ENCODE results near the gene COL2A1.
"Not testable (repeated sequence)": the region's sequence is repeated elsewhere in the genome, so short reads cannot be mapped to it uniquely, and the experiment has no call there.

Gene COL2A1

DNA sequence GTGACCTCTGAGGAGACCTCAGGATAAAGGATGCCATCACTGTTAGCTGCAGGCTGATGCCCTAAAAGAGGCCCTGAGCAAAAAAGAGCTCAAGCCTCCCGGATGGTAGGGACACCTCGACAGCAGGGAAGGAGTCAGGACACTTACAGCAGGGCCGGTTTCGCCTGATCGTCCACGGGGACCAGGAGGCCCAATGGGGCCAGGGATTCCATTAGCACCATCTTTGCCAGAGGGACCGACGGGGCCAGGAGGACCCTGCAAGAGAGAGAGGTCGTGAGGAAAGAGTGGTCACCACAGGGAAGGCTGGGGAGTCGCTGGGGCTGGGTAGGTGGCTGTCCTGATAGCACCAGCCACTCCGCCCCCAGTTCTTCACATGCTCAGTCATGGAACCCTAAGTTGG, 28.5 kb downstream of the COL2A1 start:
- no peak for DNase-seq (ENCODE audit: low read depth in 2 of 2)

DNA sequence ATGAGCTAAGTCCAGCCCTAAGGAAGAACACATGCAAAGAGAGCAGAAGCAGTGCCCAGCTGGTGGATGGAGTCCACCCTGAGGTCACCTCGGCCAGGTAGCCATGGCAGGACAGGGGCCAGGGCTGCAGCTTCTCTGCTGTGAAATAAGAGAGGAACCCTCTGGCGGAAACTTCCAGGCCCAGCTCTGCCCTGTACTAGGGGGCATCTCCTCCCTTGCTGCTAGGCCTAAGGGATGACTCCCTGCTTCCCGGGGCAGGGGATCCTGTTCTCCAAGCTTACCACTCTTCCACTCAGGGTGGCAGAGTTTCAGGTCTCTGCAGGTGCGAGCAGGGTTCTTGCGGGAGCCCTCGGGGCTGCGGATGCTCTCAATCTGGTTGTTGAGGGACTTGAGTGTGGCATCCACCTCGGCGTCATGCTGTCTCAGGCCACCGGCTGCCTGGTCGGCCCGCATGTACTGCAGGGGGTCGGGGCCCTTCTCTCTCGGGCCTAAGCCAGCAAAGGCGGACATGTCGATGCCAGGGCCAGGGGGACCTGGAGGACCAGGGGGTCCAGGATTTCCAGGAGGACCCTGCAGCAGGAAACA, 29.1 kb downstream of the COL2A1 start:
- DNase-seq (ENCODE audit: low read depth in 2 of 2): no peak

DNA sequence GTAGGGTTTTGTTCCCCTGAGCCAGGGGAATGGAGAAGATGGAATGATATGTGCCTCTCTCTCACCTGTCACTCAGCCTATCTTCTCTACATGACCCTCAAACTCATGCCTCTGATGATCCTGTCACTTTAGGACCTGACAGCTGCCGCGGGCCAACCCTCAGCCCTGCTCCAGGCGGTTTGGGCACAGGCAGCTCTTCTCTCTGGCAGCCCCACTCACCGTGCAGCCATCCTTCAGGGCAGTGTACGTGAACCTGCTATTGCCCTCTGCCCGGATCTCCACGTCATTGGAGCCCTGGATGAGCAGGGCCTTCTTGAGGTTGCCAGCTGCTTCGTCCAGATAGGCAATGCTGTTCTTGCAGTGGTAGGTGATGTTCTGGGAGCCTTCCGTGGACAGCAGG, 30.4 kb downstream of the COL2A1 start:
- DNase-seq (ENCODE audit: low read depth in 2 of 2): no peak

DNA sequence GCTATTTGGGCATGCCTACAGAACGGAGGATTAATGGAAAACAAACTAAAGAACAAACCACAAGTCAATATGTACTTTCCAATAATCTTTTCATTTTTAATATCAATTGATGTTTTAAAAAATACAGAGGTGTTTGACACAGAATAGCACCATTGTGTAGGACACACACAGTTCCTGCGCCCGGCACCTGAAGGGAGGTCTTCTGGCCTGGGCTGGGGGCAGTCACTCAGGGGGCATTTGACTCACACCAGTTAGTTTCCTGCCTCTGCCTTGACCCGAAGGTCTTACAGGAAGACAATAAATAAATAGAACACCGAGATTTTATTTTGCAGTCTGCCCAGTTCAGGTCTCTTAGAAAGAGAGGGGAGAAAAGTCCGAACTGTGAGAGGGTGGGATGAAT, 31.4 kb downstream of the COL2A1 start:
- no peak for DNase-seq (ENCODE audit: low read depth in 2 of 2)

DNA sequence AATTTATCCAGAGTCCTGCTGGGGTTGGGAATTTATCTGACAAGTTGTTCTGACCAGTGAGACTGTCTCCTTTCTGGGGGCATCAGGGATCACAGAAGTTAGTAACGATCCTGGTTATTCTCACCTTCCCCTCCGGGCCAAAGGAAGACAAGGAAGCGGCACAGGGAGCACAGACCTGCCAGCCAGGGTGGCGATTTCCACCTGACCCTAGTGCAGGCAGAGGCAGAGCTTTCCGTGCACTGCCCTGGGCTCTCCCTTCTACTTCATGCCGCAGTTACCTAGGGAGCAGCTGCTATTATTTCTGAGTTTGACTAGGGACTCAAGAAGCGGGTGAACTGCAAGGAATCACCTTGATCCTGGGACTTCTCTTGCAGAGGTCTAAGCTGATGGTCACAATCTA, 33.4 kb downstream of the COL2A1 start:
- no peak for DNase-seq (ENCODE audit: low read depth in 2 of 2)

DNA sequence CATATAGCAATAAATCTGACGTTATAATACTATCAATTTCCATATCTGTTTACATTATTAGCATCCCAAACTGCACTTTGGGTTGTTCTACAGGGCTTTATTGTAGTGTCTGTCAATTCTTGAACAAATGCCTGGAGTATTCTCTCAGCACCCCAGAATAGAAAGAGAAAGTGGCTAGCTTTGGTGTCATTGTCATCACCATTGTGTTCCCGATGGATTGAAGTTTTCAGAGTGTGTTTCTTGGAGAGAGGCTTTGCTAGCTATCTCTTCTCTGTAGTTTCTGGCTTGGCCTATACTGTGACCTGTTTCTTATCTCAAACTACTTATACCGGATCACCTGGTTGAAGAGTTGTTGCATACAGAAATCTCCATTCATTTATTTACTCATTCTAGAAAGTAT, 34.4 kb downstream of the COL2A1 start:
- DNase-seq (ENCODE audit: low read depth in 2 of 2): no peak

DNA sequence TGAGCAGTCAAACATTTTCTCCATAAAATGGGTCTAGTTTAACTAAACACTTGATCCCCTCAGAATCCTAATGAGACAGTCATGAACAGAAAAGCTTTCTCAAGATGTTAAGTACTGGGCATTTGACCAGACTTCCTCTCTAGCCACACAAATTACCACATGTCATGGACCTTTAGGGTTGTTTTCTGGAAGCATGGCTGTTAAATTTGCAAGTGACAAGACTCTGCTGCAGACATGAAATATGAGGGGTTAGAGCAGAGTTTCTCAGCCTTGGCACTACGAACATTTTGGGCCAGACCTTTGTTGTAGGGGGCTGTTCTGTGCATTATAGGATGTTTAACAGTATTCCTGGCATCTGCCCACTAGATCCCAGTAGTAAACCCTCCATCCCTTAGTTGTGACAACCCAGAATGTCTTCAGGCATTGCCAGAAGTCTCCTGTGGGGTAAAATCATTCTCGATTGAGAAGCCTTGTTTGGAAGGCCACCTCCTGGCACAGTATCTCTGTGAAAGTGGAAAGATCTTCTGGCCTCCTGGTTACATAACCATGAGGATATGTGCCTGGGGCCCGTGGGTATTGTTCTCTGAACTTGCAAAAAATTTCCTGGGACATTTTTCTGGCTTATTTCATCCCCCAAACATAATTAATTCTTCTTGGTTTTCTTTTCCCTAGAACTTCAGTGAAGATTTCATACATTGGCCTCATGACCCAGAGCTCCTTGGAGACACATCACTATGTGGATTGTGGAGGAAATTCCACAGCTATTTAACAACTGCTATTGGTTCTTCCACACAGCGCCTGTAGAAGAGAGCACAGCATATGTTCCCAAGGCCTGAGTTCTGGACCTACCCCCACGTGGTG, 36.6 kb downstream of the COL2A1 start:
- no peak for DNase-seq (ENCODE audit: low read depth in 2 of 2)

DNA sequence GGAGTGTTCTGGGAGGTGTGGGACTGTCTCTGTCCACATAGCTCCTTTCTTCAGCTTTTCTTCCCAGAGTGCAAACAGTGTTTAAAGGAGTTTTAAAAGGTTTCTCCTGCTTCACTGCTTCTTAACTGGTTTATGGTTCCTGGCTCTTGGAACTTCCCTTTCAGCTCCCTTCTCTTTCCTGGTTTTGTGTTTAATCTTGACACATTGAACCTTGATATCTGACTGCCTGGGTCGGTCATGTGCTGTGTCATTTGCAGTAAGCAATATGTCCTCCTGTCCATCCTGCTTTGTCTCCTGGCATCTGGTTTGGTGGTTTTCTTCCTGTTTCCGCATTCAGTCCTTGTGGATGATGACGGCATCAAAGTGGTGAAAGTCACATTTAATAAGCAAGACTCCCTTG, 38.7 kb downstream of the COL2A1 start:
- DNase-seq (ENCODE audit: low read depth in 2 of 2): no peak

DNA sequence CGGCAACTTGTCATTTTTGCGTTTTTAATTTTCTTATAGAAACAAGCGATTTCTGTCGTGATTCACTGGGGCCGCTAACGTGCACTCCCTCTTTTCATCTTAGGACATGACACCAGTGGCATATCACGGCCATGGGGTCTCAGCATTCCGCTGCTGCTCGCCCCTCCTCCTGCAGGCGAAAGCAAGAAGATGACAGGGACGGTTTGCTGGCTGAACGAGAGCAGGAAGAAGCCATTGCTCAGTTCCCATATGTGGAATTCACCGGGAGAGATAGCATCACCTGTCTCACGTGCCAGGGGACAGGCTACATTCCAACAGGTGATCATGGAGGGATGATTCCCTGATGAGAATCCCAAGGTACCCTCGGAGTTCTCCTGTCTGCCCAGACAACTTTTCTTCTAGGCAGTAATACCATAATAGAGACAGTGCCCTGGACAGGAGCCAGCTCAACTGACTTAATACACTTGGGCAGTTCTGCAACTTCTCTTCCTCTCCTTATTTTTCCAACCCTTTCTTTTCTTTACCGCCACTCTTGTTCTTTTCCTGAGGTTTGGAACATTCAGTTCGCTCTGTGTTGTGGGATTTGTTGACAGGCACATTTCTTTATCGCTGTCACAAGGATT, 40.1 kb downstream of the COL2A1 start:
- no peak for DNase-seq (ENCODE audit: low read depth in 2 of 2)

DNA sequence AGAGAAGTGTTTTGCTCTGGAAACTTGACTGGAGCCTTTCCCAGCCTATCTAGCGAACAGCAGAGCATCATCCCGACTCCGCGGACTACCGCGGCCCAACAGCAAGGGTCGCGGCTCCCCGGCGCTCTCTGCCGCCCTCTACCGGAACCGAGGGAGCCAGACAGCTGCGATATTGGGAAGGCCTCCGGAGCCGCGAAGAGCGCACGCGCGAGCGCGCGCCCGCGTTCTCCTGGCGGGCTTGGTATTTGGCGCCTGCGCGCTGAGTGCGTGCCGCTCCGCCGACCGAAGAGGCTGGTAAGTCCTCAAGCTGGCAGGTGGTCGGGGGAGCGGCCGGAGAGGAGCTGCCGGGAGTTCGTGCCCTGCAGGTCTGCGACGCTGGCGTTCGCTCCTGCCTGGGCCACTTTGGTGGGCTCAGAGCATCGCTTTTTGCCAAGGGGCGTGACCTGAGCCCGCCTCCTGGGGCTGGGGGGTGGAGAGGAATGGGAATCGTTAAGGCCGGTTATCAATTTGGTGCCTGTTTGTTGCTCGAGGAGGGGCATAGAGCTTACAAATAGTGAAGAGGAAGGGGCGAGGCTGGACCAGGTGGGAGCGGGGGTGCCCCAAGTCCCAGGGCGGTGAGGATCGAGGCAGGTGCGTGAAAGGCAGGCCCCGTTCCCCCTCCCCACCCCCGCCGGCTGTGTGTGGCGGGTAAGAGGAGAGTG, 40.8 kb downstream of the COL2A1 start, which contains the start of gene TMEM106C:
TMEM106C (plus strand) TSS at position 257 of the 701 bp plus-strand sequence. CDS start 641 bp downstream, outside the sequence.
- DNase-seq (ENCODE audit: low read depth in 2 of 2): peak; percentile 80 to 84

DNA sequence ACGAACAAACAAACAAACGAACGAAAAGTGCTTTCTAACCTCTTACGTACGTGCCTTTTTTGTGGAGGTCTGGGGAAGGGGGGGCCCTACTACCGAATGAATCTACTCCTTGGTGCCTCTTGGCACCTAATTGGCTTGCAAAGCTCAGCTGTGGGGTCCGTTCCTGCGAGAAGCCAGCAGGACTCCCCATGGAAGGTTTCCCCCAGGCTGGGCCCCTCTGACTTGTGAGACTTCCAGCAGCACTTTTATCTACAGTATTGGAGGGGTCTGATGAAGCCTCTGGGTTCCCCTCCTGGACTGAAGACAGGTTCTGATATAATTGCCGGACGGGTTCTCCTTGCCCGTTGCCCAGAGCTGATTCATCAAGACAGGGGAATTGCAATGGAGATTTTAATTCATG, 42.1 kb downstream of the COL2A1 start:
- DNase-seq (ENCODE audit: low read depth in 2 of 2): no peak

DNA sequence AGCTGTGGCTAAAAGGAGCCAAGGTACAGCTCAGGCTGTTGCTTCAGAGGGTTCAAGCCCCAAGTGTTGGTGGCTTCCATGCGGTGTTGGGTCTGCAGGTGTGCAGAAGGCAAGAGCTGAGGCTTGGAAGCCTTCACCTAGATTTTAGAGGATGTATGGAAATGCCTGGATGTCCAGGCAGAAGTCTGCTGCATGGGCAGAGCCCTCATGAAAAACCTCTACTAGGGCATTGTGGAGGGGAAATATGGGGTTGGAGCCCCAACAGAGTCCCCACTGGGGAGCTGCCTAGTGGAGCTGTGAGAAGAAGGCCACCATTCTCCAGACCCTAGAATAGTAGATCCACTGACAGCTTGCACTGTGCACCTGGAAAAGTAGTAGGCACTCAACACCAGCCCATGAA, 46.6 kb downstream of the COL2A1 start:
- not testable (repeated sequence) for DNase-seq (ENCODE audit: low read depth in 2 of 2)

DNA sequence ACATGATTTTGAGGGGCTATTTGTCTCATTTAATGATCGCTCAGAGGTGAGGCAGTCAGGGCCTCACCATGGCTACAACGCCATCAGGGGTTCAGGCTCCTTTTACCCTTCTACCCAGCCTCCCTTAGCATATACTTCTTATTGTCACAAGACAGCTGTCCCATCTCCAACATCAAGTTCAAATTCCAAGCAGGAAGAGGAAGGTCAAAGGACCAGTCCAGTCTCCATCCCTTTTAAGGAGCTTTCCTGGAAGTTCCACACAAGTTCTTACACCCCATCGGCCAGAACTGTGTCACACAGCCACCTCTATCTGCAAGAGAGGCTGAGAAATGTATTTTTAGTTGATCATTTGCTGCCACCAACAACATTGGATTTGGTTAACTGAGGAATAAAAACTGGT, 49.2 kb downstream of the COL2A1 start:
- DNase-seq (ENCODE audit: low read depth in 2 of 2): no peak

DNA sequence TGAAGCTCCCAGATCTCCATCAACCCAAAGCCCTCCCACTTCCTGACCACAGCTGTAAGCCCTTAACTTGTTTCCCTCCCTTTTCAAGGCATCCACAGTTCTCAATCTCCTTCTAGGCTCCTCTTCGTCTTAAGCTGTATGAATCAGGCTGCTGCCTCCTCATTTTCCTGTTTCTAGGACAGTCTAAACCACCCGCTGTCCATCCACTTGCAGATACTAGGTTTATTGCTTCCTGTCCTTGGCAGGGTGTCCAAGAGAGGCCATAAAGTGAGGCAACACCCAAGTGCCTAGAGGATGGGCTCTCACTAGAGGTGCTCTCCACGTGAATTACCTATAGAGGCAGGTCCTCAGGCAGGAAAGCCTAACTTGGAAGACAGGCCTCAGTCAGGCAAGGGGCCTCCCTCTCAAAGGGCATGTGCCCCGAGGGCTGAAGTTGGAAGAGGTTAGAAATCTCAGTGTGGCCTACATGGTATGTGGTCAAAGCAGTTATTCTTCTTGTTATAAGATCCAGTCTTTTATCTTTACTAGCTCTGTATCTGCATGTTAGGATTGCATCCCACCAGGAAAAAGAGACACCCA, 49.7 kb downstream of the COL2A1 start:
- no peak for DNase-seq (ENCODE audit: low read depth in 2 of 2)

DNA sequence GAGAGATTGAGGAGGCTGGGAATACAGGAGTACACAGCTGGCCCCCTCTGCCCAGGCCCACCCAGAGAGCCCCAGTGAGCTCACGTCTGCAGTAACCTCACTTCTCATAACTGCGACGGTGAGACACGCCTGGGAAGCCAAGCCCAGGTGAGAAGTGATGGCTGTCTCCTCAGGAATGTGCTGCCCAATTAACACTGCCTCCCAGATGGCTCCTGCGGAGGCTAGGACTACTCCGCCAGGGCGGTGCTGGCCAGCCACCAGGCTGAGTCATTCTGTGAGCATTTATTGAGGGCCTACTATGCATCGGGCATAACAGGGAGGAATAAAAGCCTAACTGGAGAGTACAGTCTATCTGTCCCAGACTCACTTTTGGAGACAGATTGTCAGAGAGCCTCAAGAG, 50.2 kb downstream of the COL2A1 start:
- no peak for DNase-seq (ENCODE audit: low read depth in 2 of 2)

DNA sequence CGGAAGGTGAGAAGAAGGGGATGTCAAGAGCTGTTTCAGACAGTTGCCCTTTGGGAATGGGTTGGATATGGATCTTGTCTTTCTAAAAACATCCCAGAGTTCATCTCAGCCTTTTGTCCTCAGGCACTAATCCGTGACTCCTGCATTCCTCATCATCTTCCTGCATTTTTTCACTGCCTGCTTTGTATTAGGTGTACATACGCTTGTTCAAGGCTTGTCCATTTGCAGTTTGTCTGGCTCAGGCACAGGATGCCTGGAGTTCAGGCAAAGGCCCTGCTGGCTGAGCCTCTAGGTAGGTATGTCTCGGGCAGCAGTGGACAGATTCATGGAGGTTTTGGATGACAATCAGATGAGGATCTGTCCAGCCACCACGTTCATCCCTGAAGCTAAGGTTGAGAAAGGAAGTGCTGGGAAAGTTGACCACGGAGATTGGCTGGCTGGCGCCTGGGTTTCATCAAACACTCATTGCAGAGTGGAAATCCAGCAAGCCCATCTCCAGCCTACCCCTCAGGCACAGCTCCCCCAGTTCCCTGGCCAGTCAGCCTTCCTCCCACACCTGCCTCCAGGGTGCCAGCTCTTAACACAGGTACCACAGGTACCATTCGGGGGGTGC, 53.3 kb downstream of the COL2A1 start:
- no peak for DNase-seq (ENCODE audit: low read depth in 2 of 2)

DNA sequence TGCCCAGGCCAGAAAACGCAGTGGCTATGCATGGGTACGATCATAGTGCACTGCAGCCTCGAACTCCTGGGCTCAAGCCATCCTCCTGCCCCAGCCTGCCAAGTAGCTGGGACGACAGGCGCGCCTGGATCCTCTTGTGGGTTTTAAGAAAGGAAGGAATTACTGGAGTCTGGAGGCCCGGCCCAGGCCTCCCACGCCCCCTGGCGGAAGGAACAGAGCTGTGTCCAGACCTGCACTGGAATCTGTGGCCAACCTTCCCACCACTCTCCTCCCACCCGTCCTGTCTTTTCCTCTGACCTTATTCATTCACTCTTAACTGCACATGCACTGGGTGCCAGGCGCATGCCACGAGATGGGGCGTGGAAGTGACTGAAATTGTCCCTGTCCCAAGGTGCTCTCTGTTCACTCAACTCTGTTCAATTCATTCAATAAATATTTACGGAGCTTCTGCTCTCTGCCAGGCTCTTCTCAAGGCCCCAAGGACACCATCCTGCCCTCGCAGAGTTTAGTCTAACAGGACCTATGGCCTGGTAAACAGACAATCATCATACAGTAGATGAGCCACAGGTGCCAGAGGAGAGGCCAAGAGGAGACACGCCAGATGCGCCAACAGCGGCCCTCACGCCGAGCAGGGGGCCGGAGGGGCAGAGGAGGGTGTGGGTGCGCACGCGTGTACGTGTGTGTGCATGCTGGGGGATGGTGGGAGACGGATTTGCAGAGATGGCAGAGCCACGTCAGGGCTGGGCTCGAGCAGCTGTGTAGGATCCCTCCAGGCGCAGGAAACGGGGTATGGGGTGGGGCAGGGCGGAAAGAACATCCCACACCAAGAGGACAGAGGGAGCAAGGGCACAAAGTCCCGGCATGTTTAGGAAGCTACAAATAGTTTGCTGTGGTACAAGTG, 54.6 kb downstream of the COL2A1 start:
- DNase-seq (ENCODE audit: low read depth in 2 of 2): peak in 1 of 2 donors; percentile 11

DNA sequence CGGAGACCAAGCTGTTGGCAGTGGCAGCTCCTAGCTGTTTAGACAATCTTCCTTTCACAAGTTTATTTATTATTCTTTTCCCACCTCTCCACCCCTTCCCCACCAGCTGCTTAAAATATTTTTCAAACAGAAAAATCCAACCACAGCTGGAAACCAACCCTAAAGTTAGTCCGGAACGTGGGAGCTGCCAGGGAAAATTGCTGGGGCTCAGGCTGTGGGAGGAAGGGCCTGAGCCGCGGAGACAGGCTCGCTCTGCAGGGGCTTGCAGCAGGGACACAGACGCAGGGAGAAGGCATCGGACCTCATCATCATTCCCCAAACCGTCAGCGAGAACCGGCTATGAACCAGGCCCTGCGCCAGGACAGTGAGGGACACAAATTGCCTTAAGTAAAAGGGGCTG, 56.9 kb downstream of the COL2A1 start:
- DNase-seq (ENCODE audit: low read depth in 2 of 2): no peak

DNA sequence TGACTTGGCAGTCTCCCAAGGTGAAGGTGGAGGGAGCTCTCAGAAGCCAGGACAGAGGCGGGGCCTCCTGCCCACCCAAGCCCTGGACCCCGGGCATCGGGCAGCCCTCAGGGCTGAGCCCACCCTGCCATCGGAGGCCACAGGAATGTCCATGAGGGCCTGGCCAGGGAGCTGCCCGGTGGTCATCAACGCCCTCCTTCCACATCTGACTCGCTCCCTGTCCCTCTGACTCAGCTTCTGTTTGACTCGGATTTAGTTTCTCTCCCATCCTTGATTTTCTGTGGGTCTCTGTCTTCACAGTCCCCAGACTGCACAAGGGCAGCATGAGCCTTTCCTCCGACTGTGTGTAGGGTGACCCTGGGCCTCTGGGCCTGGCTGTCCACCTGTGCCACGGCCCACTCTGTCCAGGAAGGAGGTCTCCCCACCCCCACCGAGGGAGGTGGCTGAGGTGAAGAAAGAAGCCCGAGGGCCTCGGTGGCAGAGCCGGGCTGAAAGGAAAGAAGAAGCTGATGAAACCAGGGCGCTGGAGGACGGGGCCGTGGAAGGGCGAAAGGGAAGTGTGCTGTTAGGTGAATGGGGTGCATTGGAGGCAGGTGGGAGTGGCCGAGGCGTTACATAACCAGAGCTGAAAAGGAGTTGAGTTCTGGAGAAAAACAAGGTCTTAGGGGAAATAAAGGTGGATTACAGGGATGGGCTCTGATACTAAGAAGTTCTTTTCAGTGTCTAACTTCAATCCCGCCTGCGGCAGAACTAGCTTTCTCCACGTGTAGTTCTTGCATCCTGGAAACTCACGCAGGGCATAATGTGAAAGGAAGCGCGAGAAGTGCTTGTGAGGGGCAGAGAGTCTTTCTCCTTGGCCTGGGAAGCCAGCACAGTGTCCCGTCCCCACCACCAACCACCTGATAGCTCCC, 57.6 kb downstream of the COL2A1 start:
- no peak for DNase-seq (ENCODE audit: low read depth in 2 of 2)
